Urothelium cell line (cell line): Measurements from ENCODE around the gene SMG6.
"Not testable (repeated sequence)": the region's sequence is repeated elsewhere in the genome, so short reads cannot be mapped to it uniquely, and the experiment has no call there.

Experiments
- DNase-seq: peaks from one replicate; pipeline ENCODE4 v3.0.0; 2011; ENCODE audit warnings: low spot score, mixed read lengths
- FAIRE-seq: peaks from 2 replicates; lab custom pipeline; 2011; peaks lifted over from hg19 to GRCh38; lab: Jason Lieb, UNC

The SMG6 gene

GRCh38 chr17:2018716-2019510 lies 284.7 kb downstream of the SMG6 start:
- no peak for DNase-seq
- no peak for FAIRE-seq

DNA sequence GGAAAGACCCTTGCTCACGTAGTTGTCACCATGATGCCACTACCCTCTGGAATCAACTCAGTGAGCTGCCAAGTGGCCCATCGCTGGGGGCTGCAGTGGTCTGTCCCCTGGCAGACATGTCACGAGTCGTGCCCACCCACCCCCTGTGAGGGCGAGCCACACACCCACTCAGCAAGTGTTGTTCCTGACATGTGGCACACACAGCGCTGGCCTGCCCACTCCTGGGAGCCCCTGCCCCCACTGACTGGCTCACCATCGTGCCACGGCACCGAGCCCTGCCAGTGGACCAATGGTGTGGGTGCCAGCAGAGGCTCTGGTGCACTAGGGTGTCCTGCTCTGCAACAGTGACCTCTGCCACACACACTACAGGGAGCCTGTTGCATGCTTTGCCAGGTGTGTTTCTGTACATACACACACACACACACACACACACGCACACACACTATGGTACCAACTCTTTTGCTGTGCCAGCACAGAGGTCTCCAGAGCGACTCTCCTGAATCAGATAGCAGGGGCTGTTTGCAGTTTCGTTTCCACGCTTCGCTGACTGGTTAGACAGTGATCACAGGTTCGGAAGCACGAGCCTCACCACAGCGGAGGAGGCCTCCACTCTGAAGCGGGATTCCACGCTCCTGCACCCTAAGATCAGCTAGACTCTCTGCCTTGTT lies 286.2 kb downstream of the SMG6 start:
- no peak for DNase-seq
- no peak for FAIRE-seq

- DNase-seq (no peak), FAIRE-seq (no peak)
Measured at GRCh38 chr17:2016494-2016893, 287.1 kb downstream of the SMG6 start.

DNA sequence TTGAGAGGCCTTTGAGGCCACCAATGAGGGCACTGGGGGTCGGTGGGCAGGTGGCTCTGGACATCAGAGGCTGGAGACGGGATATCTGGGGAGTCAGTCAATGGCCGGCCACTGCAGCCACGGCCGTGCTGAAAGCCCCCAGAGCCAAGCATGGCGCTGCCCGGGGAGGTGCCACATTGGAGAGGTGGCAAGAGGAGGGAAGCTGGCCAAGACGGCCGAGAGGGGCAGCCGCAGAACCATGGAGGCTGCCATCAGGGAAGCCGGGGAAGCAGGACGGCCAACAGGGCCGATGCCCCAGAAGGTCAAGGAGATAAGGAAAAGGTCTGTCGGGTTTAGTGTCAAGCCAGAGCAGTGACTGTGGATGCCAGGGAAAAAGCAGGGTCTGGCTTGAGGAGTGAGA lies 288.3 kb downstream of the SMG6 start:
- FAIRE-seq (no peak), DNase-seq (no peak)

- DNase-seq, result no peak
- no peak for FAIRE-seq
Measured at GRCh38 chr17:2013994-2014317, 289.6 kb downstream of the SMG6 start.

DNA sequence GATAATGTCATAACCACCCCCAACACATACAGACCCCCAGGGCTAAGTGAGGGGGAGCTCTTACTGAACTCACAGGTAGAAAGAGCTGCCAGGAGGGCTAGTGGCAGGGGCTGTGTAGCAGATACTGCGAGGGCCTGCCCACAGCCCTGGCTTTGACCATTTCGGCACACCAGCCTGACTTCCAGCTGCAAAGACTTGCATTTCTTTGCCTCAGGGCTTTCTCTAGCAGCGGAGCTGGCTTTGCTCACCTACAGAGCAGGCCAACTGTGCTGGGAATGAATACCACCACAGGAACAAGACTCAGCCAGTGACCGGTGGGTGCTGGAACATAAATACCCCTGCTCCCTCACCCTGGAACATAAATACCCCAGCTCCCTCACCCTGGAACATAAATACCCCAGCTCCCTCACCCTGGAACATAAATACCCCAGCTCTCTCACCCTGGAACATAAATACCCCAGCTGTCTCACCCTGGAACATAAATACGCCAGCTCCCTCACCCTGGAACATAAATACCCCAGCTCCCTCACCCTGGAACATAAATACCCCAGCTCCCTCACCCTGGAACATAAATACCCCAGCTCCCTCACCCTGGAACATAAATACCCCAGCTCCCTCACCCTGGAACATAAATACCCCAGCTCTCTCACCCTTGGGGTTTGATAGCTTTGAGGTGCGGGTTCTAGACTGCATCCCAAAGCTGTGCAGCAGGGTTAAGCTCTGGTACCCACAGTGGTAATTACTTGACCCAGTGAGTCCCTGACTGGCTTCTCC lies 290.2 kb downstream of the SMG6 start:
- DNase-seq, FAIRE-seq: not testable (repeated sequence)

GRCh38 chr17:2012499-2012898 lies 291.1 kb downstream of the SMG6 start:
- DNase-seq (no peak), FAIRE-seq (no peak)

- DNase-seq (peak; percentile 36), FAIRE-seq (no peak)
Measured at GRCh38 chr17:2011411-2012371, 291.9 kb downstream of the SMG6 start.
